ENCODE data around the gene PDCD4.

PDCD4 gene

DNA sequence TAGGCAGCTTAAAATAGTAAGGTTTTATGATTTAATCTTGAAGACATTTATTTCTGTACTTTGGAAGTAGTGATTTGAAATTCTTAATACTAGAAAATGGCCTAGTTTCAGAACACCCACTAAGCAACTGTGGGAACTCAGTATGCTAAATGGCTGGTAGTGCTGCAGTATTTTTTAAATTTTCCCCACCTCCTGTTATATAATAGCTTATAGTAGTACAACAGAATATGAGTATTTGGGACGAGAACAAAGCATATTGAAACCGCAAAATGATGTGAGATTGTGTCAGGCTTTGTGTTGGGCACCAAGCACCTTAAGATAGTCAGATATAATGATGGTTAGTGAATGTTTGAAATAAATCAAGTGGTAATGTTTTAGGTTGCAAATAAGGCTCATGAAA is 55.7 kb downstream of the PDCD4 start:
- H3K27ac ChIP-seq, result no peak overlapping the region
- no peak overlapping the region for H3K9ac ChIP-seq
- H3K4me2 ChIP-seq, result no peak overlapping the region; the same call in 1 of the 2 replicates
- H3K27me3 ChIP-seq, result no peaks in the 10 kb centered on the region
- H3K36me3 ChIP-seq, result peaks cover 22% of the 10 kb centered on the region
- H3K4me1 ChIP-seq, result peaks cover 65% of the 10 kb centered on the region
- no peak for TF ChIP-seq Cebpa-rat (IDR thresholded peaks at IDR 0.05)
- H3K9me3 ChIP-seq, result no peaks in the 10 kb centered on the region
- H3K4me3 ChIP-seq, result no peak overlapping the region
- peaks cover 100% of the 10 kb centered on the region for H4K20me1 ChIP-seq

DNA sequence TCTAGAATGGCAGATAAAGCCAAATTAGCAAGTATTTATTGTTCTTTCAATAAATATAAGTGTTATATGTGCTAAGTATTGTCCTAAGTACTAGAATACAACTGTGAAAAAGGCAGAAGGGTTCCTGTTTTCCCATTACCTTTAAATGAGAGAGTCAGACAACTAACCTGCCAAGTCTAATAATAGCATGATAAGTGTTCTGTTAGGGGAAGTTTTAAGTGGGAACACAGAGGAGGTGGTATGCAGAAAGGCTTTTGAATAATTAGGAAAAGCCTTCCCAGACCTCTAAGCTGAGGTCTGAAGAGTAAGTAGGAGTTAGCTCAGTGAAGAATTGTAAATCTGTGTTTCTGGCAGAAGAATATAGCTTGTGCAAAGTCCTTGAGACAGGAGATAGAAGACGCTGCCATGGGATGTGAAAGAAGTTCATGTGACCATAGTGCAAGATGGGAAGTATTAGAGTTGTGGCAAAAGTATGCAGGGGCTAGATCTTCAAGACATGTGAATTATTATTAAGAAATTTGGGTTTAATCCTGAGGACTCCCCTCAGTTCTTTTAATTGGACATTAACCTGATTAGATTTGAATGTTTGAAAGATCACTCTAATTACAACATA is 60.1 kb downstream of the PDCD4 start:
- H3K9me3 ChIP-seq, result peaks cover 12% of the 10 kb centered on the region
- H3K4me1 ChIP-seq, result peaks cover 24% of the 10 kb centered on the region
- TF ChIP-seq Cebpa-rat (IDR thresholded peaks at IDR 0.05), result no peak
- H3K4me3 ChIP-seq, result no peak overlapping the region
- H3K27me3 ChIP-seq, result no peaks in the 10 kb centered on the region
- H4K20me1 ChIP-seq, result peaks cover 100% of the 10 kb centered on the region
- peaks cover 26% of the 10 kb centered on the region for H3K36me3 ChIP-seq
- no peak overlapping the region for H3K27ac ChIP-seq
- H3K9ac ChIP-seq, result no peak overlapping the region
- H3K4me2 ChIP-seq, result no peak overlapping the region

DNA sequence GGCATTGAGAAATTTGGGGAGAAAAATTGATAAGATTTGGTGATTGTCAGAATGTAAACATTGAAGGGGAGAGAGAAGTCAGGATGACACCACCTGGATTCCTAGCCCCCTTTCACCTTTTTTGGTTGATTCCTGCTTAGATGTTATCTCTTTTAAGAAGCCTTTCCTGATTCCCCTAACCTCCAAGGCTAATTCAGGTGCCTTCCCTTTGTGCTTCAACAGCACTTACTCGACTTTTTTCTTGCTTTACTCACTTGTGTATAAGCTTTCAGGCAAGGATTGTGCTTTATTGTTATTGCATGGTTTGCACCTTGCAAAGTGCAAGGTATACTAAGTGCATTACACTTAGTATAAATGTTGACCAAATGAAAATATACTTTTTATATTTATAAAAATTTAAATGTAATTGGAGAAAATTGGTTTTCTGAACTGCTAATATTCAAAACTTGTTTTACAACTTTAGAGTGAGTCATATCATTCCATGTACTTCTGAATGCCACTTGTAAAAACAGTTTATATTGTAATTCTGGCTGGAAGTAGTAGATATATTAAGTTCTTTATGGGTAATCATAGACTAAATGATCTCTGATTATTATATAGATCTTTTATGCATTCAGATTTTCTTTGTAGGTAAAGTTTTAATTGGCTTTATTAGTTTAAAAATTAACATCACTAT is 60.9 kb downstream of the PDCD4 start:
- Histone ChIP-seq H3K4me3 (no peak overlapping the region), H3K9ac (no peak overlapping the region), H3K27me3 (no peaks in the 10 kb centered on the region), H3K4me1 (peaks cover 16% of the 10 kb centered on the region), H4K20me1 (peaks cover 100% of the 10 kb centered on the region), H3K36me3 (peaks cover 32% of the 10 kb centered on the region), H3K9me3 (peaks cover 16% of the 10 kb centered on the region), H3K27ac (no peak overlapping the region), H3K4me2 (no peak overlapping the region)
- TF ChIP-seq Cebpa-rat (IDR thresholded peaks at IDR 0.05), result no peak

DNA sequence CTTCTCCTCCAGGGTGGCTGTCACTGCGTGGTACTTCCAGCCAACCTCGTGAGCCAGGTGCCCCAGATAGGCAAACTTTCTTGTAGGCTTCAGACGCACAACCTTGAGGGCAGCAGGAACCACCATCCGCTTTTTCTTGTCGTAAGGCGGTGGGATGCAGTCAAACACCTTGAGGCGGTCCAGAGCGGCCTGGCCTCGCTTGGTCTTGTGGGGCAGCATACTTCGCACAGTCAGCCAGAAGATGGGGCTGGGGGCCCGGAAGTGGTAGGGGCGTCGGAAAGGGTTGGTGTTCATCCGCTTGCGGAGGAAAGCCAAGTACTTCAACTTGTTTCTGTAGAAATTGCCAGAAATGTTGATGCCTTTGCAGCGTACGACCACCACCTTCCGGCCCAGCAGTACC is 65.0 kb downstream of the PDCD4 start:
- no peak for TF ChIP-seq Cebpa-rat (IDR thresholded peaks at IDR 0.05)
- no peaks in the 10 kb centered on the region for H3K27me3 ChIP-seq
- peaks cover 100% of the 10 kb centered on the region for H4K20me1 ChIP-seq
- no peaks in the 10 kb centered on the region for H3K4me1 ChIP-seq
- peaks cover 36% of the 10 kb centered on the region for H3K9me3 ChIP-seq
- H3K36me3 ChIP-seq, result peaks cover 53% of the 10 kb centered on the region
- no peak overlapping the region for H3K4me3 ChIP-seq
- no peak overlapping the region for H3K27ac ChIP-seq
- no peak overlapping the region for H3K4me2 ChIP-seq
- no peak overlapping the region for H3K9ac ChIP-seq

DNA sequence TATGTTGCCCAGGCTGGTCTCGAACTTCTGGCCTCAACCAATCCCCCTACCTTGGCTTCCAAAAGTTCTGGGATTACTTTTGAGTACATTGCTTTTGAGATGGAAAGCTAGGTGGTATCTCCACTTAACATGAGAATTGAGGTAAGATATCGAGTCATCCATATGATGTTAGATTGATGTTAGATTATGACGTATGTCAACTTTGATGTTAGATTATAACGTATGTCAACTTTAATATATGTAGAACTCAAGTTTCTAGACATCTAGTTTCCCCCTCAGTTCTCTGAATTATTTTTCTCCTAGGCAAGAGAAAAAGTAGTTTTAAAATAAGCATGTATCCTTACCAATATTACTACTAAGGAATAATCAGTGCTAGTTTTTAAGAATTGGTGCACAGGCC is 67.7 kb downstream of the PDCD4 start:
- H3K9me3 ChIP-seq, result peaks cover 63% of the 10 kb centered on the region
- no peak overlapping the region for H3K27ac ChIP-seq
- peaks cover 100% of the 10 kb centered on the region for H4K20me1 ChIP-seq
- H3K36me3 ChIP-seq, result peaks cover 73% of the 10 kb centered on the region
- no peaks in the 10 kb centered on the region for H3K27me3 ChIP-seq
- H3K4me1 ChIP-seq, result no peaks in the 10 kb centered on the region
- TF ChIP-seq Cebpa-rat (IDR thresholded peaks at IDR 0.05), result no peak
- H3K9ac ChIP-seq, result no peak overlapping the region
- no peak overlapping the region for H3K4me3 ChIP-seq
- no peak overlapping the region for H3K4me2 ChIP-seq

DNA sequence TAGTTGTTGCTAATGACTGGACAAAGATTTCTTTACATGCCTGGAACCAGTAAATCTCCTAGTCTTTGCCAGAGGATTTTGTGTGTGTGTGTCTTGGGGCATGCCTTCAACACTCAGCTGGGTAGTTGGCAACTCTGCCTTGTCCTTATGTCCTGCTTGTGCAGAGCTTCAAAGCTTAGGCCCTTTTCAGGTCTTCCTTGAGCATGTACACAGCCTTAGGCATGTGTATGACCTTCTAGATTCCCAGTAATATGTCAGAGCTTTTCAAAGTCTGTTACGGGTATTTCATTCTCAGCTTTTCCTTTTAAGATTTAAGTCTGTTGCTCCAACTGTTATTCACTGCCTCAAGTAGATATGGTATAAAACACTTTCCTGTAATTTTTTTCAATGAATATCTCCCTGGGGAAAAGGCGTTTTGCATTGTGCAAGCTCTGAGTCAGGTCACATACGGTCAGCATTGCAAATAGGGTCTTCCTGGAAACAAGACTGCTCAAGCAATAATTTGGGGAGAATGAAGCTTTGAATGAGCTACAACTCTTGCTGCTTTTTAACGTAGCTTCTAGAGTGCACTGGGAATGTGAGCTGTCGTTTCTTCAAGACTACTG is 73.2 kb downstream of the PDCD4 start:
- H4K20me1 ChIP-seq, result peaks cover 100% of the 10 kb centered on the region
- peaks cover 77% of the 10 kb centered on the region for H3K9me3 ChIP-seq
- TF ChIP-seq Cebpa-rat (IDR thresholded peaks at IDR 0.05), result no peak
- no peak overlapping the region for H3K9ac ChIP-seq
- H3K27ac ChIP-seq, result no peak overlapping the region
- H3K4me2 ChIP-seq, result no peak overlapping the region; the same call in 1 of the 2 replicates
- no peak overlapping the region for H3K4me3 ChIP-seq
- H3K4me1 ChIP-seq, result peaks cover 6% of the 10 kb centered on the region; the same call in 1 of the 2 replicates
- peaks cover 88% of the 10 kb centered on the region for H3K36me3 ChIP-seq
- no peaks in the 10 kb centered on the region for H3K27me3 ChIP-seq

DNA sequence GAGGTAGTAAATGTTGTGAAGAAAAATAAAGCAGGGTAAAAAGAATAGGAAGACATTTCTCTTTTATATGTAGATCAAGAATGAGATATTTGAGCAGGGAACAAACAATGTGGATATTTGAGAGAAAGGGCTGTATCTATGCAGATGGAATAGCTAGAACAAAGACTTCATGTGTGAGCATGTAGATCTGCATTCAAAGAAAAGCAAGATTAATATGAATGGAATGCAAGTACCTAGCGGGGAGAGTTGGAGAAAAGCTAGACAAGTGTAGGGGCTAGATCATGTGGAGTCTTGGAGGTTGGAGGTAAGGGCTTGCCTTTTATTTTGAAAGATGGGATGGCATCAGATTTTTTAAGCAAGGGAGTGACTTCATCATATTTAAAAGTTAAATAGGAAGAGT is 74.8 kb downstream of the PDCD4 start:
- no peak for TF ChIP-seq Cebpa-rat (IDR thresholded peaks at IDR 0.05)
- no peak overlapping the region for H3K4me2 ChIP-seq
- H3K4me1 ChIP-seq, result peaks cover 6% of the 10 kb centered on the region; the same call in 1 of the 2 replicates
- no peak overlapping the region for H3K27ac ChIP-seq
- H3K9ac ChIP-seq, result no peak overlapping the region
- peaks cover 73% of the 10 kb centered on the region for H3K9me3 ChIP-seq
- H3K4me3 ChIP-seq, result no peak overlapping the region
- H3K36me3 ChIP-seq, result peaks cover 89% of the 10 kb centered on the region
- H4K20me1 ChIP-seq, result peaks cover 100% of the 10 kb centered on the region
- no peaks in the 10 kb centered on the region for H3K27me3 ChIP-seq

DNA sequence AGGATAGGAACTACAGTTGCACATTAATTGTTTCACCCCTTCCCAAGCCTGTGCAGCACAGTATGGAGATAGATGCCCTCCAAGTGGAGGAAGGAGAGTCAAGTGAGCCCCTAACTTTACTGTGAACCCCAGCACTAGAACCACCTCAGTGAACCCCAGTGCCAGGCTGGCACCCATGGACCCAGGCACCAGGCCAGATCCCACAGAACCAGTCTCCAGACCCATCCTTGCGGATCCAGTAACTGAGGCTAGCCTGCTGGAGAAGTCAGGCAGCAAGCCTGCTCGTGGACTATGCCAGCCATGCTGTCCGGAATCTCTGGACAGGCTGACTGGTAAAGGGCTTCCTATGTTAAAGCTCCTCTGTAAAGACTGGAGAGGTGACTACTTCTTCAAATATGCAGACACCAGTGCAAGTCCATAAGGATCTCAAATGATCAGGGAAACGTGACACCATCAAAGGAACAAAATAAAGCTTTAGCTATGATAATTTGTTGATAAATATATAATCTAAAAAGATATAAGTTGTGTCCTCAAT is 75.4 kb downstream of the PDCD4 start:
- Histone ChIP-seq H3K4me1 (peaks cover 6% of the 10 kb centered on the region; the same call in 1 of the 2 replicates), H3K9ac (no peak overlapping the region), H3K9me3 (peaks cover 71% of the 10 kb centered on the region), H3K36me3 (peaks cover 90% of the 10 kb centered on the region), H3K4me2 (no peak overlapping the region), H4K20me1 (peaks cover 100% of the 10 kb centered on the region), H3K27me3 (no peaks in the 10 kb centered on the region), H3K27ac (no peak overlapping the region), H3K4me3 (no peak overlapping the region)
- TF ChIP-seq Cebpa-rat (IDR thresholded peaks at IDR 0.05), result no peak

Measured in BLaER1 (cell line).